GM19455 (cell line): Measurements from ENCODE around the gene TFIP11.
"Not testable (repeated sequence)": the region's sequence is repeated elsewhere in the genome, so short reads cannot be mapped to it uniquely, and the experiment has no call there.

Experiments
- ATAC-seq: cut with Tn5 transposase; IDR thresholded peaks from one replicate; pipeline ENCODE4 v1.9.1; 2021; ENCODE audit not compliant: unreplicated experiment

TFIP11 gene

GRCh38 chr22:26541167-26541819 is 29.0 kb upstream of the TFIP11 start:
- no peak for ATAC-seq

GRCh38 chr22:26540119-26540518 is 27.8 kb upstream of the TFIP11 start:
- ATAC-seq, result no peak

- no peak for ATAC-seq
Observed at GRCh38 chr22:26536762-26537134, 24.5 kb upstream of the TFIP11 start.

- no peak for ATAC-seq
Observed at GRCh38 chr22:26536056-26536761, 23.9 kb upstream of the TFIP11 start.

- no peak for ATAC-seq
Observed at GRCh38 chr22:26535603-26535908, 23.3 kb upstream of the TFIP11 start.

GRCh38 chr22:26534874-26535602 is 22.8 kb upstream of the TFIP11 start:
- no peak for ATAC-seq

GRCh38 chr22:26534171-26534855 is 22.0 kb upstream of the TFIP11 start:
- no peak for ATAC-seq

GRCh38 chr22:26529345-26529744 is 17.1 kb upstream of the TFIP11 start:
- no peak for ATAC-seq

GRCh38 chr22:26528518-26528917 is 16.2 kb upstream of the TFIP11 start:
- not testable (repeated sequence) for ATAC-seq

GRCh38 chr22:26527574-26528465 is 15.5 kb upstream of the TFIP11 start:
- ATAC-seq, result no peak

GRCh38 chr22:26527167-26527566 is 14.9 kb upstream of the TFIP11 start:
- no peak for ATAC-seq

GRCh38 chr22:26525946-26526564 is 13.8 kb upstream of the TFIP11 start:
- ATAC-seq, result no peak

GRCh38 chr22:26524870-26525269 is 12.6 kb upstream of the TFIP11 start:
- no peak for ATAC-seq

- no peak for ATAC-seq
Observed at GRCh38 chr22:26522592-26522991, 10.3 kb upstream of the TFIP11 start.

- no peak for ATAC-seq
Observed at GRCh38 chr22:26522012-26522411, 9.7 kb upstream of the TFIP11 start.

GRCh38 chr22:26517429-26517828 is 5.2 kb upstream of the TFIP11 start:
- no peak for ATAC-seq

GRCh38 chr22:26516503-26516902 is 4.2 kb upstream of the TFIP11 start:
- no peak for ATAC-seq

GRCh38 chr22:26515931-26516330 is 3.7 kb upstream of the TFIP11 start:
- no peak for ATAC-seq

GRCh38 chr22:26514419-26515161 is 2.3 kb upstream of the TFIP11 start:
- ATAC-seq, result no peak

GRCh38 chr22:26513838-26514237 is 1.6 kb upstream of the TFIP11 start:
- ATAC-seq, result no peak
